ENCODE measurements around the gene FUT7.

DNA sequence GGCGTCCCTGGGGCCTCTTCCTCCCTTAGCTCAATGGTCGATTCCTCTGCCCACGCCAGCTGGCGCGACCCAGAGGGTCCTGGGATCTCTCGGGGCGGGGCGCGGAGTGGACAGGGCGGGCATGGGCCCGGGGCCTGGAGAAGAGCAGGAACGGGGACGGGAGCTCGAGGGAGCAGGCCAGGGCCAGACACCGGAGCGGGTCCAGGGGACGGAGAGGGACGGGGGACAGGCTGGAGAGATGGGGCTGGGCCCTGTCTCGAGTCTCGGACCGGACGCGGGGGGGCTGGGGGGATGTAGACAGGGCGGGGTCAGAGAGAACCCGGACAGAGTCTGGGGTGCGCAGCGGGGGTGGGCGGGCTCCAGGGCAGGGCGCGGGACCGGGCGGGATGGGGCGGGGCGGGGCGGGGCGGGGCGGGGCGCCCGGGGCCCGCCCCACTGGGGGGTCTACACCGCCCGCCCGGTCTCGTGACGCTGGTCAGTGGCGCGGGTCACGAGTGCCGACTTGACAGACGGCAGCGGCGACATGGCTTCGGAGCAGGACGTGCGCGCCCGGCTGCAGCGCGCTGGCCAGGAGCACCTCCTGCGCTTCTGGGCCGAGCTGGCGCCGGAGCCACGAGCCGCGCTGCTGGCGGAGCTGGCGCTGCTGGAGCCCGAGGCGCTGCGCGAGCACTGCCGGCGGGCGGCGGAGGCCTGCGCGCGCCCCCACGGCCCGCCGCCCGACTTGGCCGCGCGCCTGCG lies 45.3 kb upstream of the FUT7 start, which contains the start of gene UAP1L1:
- TF ChIP-seq POLR2AphosphoS5 (IDR thresholded peaks at IDR 0.05; ENCODE audit: low read depth, low read length) (no peak), POLR2A (IDR thresholded peaks at IDR 0.05; ENCODE audit: low read depth, low read length) (no peak), TAF1 (IDR thresholded peaks at IDR 0.05; ENCODE audit: low read depth, low read length) (no peak), SPI1 (IDR thresholded peaks at IDR 0.05; ENCODE audit: low read depth, low read length) (no peak), PAX5 (IDR thresholded peaks at IDR 0.05; ENCODE audit: insufficient read depth, low read length, severe bottlenecking) (no peak), POU2F2 (IDR thresholded peaks at IDR 0.05; ENCODE audit: low read depth, low read length) (no peak)

Measured in GM12891 (cell line).